Adipocyte (in vitro differentiated cells): Measurements from ENCODE around the gene SEC24B.
"Not testable (repeated sequence)": the region's sequence is repeated elsewhere in the genome, so short reads cannot be mapped to it uniquely, and the experiment has no call there.

Experiments used
- DNase-seq: peaks from one replicate; pipeline ENCODE4 v3.0.0-alpha.2; 2015; ENCODE audit warnings: low read depth
- H3K27me3 ChIP-seq: replicated peaks from 2 replicates; pipeline ENCODE4 v1.7.0; 2013; ENCODE audit warnings: mild to moderate bottlenecking, low read length, moderate library complexity; ENCODE audit not compliant: control insufficient read depth, insufficient read depth
- H3K36me3 ChIP-seq: 2 replicates; pipeline ENCODE4 v1.7.0; 2013; ENCODE audit warnings: low read length, mild to moderate bottlenecking, moderate library complexity; ENCODE audit not compliant: control insufficient read depth, insufficient read depth, severe bottlenecking
- H3K4me1 ChIP-seq: 2 replicates; pipeline ENCODE4 v1.7.0; 2013; ENCODE audit warnings: mild to moderate bottlenecking, low read length, moderate library complexity; ENCODE audit not compliant: control insufficient read depth, insufficient read depth
- H3K4me3 ChIP-seq: 2 replicates; pipeline ENCODE4 v1.7.0; 2013; ENCODE audit warnings: mild to moderate bottlenecking, low read length, moderate library complexity
- H3K9ac ChIP-seq: 2 replicates; pipeline ENCODE4 v1.7.0; 2013; ENCODE audit warnings: mild to moderate bottlenecking, low read length, moderate library complexity
- H3K9me3 ChIP-seq: 2 replicates; pipeline ENCODE4 v1.7.0; 2013; ENCODE audit warnings: mild to moderate bottlenecking, low read length, moderate library complexity; ENCODE audit not compliant: control insufficient read depth

SEC24B gene

GRCh38 chr4:109579997-109580396, 146.4 kb downstream of the SEC24B start:
- not testable (repeated sequence) for H3K36me3 ChIP-seq

DNA sequence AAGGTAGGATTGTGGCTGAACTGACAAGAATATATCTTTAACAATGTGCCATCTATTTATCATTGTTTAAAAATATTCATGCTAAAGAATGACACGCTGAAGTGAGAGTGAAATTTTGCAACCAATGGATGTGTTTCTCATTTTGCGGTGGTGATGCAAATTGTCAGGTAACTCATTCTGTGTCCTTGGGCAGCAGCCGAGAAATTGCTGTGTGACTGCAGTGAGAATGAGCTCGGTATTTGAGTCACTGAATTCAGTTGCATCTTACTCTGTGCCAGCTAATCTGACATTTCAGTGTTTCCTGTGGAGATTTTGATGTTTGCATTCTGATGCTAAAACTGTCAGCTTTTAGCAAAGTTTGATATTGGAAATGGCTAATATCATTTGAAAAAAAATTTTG, 154.6 kb downstream of the SEC24B start:
- Histone ChIP-seq H3K4me3 (no peak overlapping the region), H3K27me3 (no peaks in the 10 kb centered on the region), H3K9me3 (no peaks in the 10 kb centered on the region), H3K9ac (no peak overlapping the region), H3K4me1 (no peaks in the 10 kb centered on the region), H3K36me3 (no peaks in the 10 kb centered on the region)
- no peak for DNase-seq

More at GRCh38 chr4:109579997-109580396, 146.4 kb downstream of the SEC24B start:
- not testable (repeated sequence) for H3K4me3 ChIP-seq, H3K4me1 ChIP-seq, H3K9ac ChIP-seq, H3K27me3 ChIP-seq, H3K9me3 ChIP-seq, DNase-seq

DNA sequence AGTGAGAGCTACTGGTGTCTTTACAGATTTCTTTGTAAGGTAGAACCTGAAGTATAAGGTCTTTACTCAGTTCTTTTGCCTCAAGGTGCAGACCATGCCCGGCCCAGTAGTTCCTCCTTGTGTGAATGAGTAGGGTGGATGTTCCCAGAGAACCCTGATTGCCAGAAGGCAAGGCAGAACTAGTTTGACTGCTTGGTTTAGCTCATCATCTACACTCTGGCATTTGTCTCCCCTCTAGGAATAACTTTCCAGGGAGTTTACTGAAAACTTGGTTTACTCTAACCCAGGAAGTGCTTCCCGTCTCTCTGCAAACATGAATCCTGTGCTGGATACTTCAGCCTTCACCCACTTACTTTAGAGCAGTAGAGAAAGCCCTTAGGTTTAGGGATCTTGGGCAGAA, 155.5 kb downstream of the SEC24B start:
- Histone ChIP-seq H3K4me3 (no peak overlapping the region), H3K27me3 (no peaks in the 10 kb centered on the region), H3K4me1 (no peaks in the 10 kb centered on the region), H3K36me3 (no peaks in the 10 kb centered on the region), H3K9me3 (no peaks in the 10 kb centered on the region), H3K9ac (no peak overlapping the region)
- no peak for DNase-seq

DNA sequence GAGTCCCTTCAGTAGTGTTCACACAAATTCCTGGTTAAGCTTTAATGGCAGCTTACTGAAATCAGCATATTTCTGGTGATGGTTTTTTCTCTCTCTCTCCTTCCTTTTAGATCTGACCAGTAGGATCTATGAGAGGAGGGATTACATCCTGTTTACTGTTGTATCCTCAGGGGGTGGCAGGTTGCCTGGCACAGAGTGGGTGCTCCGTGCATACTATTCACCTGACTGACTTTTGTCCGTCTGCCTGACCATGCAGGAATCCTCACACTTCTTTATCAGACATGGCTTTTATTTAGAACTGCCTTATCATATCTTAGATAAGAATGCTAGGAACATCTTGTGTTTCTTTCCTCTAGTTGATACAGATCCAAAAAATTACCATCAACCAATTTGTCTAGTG, 156.0 kb downstream of the SEC24B start:
- no peaks in the 10 kb centered on the region for H3K9me3 ChIP-seq
- H3K27me3 ChIP-seq: no peaks in the 10 kb centered on the region
- no peak for DNase-seq
- no peaks in the 10 kb centered on the region for H3K36me3 ChIP-seq
- H3K9ac ChIP-seq: no peak overlapping the region
- no peaks in the 10 kb centered on the region for H3K4me1 ChIP-seq
- no peak overlapping the region for H3K4me3 ChIP-seq
